NCI-H1417 (cell line): Measurements from ENCODE around the gene IFIT1.
"Not testable (repeated sequence)": the region's sequence is repeated elsewhere in the genome, so short reads cannot be mapped to it uniquely, and the experiment has no call there.

Experiments
- DNase-seq, 3 experiments: peaks; one replicate each; lab custom pipeline; 2025; lab: John Stamatoyannopoulos, UW

Gene IFIT1

GRCh38 chr10:89367529-89367928, 24.9 kb upstream of the IFIT1 start:
- DNase-seq, result peak in 1 of 3 experiments; percentile 38

DNA sequence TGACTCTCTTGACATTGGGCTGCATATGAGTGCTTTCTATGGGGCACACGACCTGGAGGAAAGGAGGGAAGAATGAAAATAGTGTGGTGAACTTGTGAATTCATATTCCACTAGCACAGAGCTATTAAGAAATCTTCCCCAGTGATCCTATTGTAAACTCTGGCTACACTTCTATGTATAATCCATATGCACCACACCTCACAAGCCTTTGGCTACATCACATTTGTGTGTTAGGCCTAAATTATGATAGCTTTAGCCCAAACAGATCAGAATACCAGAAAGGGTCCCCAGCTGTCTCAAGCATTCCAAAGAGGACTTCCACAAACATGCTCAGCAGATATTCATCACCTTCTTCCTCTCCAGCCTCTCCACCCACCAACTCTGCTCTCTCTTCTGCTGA, 24.3 kb upstream of the IFIT1 start:
- DNase-seq, result no peak

DNA sequence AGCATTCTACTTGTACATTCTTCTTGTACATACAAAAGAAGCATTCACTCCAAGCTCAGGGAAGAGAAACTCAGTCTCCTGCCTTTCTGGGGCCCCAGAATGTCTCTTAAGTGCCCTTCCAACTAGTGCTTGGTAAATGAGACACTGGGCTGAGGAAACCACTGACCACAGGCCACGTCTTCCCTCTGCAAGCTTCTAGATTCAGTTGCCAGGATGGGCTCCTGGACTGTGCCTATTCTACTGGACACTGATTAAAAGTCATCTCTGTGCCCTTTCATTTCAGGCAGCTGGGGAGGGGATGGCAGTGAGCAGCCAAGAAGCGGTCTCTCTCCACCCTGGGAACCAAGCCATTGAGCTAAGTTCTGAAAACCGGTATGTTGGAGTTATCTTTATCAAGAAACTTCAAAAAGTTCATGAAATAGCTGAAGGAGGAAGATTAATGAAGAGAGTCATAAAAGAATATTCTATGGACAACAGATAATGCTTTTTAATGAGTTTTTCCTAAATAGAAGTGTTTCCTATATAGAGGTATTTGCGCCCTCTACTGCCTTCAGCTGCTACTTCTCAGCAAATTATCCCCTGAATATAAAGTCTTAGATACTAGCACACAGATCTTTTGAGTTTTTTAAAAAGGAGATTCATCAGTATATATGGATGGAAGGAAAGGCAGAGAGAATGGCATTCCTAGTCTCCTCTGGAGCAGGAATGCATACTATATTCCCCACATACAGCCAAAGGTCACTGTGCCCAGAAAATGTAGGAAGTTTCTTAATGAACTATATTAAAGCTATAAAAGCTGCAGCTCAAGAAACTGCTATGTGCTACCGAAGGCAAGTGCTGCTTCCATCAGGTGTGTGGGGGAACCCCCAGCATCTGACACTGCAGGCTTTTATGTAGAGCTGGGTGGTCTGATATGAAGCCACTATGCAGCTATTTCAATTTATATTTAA, 23.0 kb upstream of the IFIT1 start:
- DNase-seq, result no peak

GRCh38 chr10:89371079-89371478, 21.3 kb upstream of the IFIT1 start:
- no peak for DNase-seq

DNA sequence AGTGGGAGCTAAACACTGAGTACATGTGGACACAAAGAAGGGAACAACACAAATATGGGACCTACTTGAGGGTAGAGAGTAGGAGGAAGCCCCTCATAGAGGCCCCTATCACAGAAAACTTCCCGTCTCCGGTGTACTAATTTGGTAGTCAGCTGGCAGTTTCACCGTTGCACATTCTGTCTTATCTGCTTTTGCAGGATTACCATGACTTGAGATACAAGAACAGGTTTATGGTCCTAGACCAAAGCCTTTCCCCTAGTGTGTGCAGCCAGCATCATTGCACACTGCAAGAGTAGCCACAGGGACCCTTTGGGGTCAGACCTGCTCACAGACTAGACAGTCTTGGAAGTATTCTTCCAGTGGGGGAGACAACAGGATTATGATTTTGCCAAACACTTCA, 20.4 kb upstream of the IFIT1 start:
- DNase-seq, result no peak

DNA sequence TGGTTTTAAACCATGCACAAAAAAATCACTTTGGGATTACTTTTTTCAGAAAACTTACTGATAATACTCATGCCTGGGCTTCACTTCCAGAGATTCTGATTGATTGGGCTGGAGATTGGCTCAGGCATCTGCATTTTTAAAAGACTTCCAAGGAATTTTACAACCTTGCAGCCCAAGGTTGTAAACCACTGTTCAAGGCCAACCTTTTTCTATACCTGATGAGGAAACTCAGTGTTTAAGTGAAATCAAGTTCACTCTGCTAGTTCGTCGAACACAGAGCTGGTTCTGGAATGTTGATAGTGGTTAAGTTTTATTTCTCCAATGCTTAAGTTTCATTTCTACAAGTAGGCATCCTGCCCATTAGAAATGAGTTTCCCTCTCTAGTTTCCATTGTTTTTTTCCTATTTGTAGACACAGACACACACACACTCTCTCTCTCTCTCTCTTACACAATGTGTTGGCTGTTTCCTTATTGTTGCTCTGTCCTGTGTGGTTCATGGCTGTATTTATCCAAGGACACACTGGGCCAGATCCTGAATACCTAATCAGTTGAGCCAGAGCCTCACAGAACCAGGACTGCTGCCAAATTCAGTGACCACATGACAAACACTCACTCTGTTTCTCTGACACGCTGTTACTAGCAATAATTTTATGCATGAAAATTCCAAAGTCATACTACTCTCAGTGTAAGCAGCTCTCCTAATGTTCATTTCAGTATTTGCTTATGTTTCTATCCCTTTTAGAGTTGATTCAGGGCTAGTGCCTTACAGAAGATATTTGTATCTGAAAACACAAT, 18.3 kb upstream of the IFIT1 start:
- DNase-seq, result no peak

- no peak for DNase-seq
Measured at GRCh38 chr10:89374713-89375141, 17.7 kb upstream of the IFIT1 start.

GRCh38 chr10:89377705-89378637, 14.5 kb upstream of the IFIT1 start, which contains the start of gene IFIT1B:
Gene IFIT1B (plus strand): TSS chr10:89378056. CDS start chr10:89378136, 80 bp downstream.
- no peak for DNase-seq

- DNase-seq, result no peak
Measured at GRCh38 chr10:89379103-89379502, 13.3 kb upstream of the IFIT1 start.

GRCh38 chr10:89382757-89383156, 9.7 kb upstream of the IFIT1 start:
- DNase-seq, result no peak

DNA sequence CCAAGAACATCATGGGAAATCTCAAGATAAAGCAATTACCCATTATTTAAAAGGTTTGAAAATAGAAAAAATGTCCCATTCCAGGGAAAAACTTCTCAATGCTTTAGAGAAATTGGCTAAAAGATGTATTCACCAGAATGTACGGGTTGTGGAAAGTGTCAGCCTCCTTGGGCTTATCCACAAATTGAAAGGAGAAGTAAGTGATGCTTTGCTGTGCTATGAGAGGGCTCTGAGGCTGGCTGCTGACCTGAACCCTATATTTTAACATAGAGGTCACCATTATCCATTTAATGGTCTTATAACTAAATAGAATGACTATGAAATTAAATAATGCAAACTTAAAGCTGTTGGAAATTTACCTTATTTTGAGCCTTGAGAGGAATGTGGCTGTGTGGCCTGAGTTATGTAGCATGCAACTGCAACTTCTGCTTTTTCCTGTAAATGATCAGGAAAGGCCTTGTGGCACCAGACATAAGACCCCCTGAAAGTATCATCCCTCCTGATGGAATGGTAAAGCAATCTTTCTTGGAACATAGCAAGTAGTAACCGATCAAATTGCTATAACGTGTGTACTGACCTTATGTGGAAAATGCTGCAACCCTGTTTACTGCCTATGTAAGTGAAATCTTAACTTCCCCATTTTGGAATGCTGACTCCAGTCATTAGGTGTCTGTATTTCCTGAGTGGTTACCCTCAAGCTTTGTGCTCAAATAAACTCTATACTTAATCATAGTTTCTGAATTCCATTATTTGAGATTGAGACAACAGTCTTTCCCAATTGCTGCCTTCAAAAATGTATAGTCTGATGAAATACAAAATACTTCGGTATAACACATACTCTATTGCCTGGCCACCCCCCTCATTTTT, 7.7 kb upstream of the IFIT1 start:
- DNase-seq, result no peak

GRCh38 chr10:89388806-89389205, 3.6 kb upstream of the IFIT1 start:
- DNase-seq, result no peak

- peak in 2 of 3 experiments; percentile 1 to 4 for DNase-seq
Measured at GRCh38 chr10:89389254-89389653, 3.2 kb upstream of the IFIT1 start.

DNA sequence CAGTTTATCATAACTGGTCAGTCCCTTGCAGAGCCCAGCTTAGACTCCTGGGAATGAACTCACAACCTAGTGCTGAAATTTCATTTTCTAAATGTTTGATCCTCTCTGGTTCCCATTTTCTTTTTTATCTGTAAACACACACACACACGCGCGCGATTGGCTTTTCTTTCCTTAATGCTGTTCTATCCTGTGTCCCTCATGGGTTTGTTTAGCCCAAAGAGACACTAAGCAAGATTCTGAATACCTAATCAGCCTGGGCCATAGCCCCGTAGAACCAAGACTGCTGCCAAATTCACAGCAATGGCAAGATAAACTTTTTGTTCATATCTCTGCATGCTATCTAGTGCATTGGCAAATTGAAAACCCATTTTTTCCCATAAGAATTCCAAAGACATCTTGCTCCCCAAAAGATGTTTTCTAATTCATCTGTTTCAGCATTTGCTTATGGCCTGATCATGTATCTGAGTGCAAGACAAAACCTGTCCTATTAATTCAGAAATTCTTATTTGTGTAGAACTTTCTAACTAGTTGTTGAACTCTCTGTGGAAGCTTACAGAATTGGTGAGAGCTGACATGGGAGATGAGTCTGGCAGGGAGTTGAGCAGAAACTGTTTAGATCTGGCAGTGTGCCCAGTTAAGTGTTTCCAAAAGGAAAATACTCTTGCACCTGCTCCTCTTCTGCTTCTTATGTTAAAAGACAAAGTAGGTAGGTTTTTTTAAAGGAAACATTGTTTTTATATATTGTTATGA, 1.8 kb upstream of the IFIT1 start:
- peak in 2 of 3 experiments; percentile 3 to 4 for DNase-seq

DNA sequence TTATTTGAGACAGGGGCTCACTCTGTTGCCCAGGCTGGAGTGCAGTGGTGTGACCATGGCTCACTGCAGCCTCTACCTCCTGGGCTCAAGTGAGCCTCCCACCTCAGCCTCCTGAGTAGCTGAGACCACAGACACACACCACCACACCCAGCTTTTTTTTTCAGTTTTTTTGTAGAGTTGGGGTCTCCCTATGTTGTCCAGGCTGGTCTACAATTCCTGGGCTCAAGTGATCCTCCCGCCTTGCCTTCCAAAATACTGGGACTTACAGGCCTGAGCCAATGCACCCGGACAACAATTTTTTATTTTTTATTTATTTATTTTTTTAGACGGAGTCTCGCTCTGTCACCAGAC, 1.2 kb upstream of the IFIT1 start:
- not testable (repeated sequence) for DNase-seq

- DNase-seq, result no peak
Measured at GRCh38 chr10:89392974-89393373, 551 bp downstream of the IFIT1 start.

DNA sequence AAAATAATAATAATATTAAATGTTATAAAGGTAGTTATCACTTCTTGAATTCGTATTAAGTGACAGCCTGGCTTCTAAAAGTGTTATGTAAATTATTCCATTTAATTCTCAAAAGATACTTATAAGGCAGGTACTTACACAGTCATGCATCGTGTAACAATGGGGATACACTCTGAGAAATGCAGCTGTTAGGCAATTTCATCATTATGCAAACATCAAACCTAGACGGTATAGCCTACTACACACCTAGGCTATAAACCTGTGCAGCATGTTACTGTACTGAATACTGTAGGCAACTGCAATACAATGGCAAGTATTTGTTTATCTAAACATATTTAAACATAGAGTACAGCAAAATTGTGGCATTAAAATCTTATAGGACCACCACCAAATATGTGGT, 1.5 kb downstream of the IFIT1 start:
- peak in 2 of 3 experiments; percentile 2 to 27 for DNase-seq

GRCh38 chr10:89395141-89395540, 2.7 kb downstream of the IFIT1 start:
- DNase-seq, result no peak

- DNase-seq, result no peak
Measured at GRCh38 chr10:89398003-89398749, 5.8 kb downstream of the IFIT1 start.
